K562 (cell line): ENCODE results near the gene RYK. TPM values are rescaled to one million over a fixed set of nuclear protein-coding genes. Genes with fewer than 3 reads are reported as not detected.

Experiments
- ATAC-seq: fragments of 200-7000 bp; cut with Tn5 transposase; 3 replicates; pipeline ENCODE4 v1.9.1; 2020; ENCODE audit warnings: moderate library complexity
- BruUV-seq: library from RNA; stranded (reverse); fragments of 400-500 nt; replicated peaks from 2 replicates; lab custom pipeline; 2021; lab: Mats Ljungman, UMichigan
- CTCF ChIA-PET: fragments of 300-600 bp; formaldehyde crosslinking; extraction: SDS; loops from one replicate; lab custom pipeline; 2021; ENCODE audit warnings: low intra/inter-chr PET ratio; lab: Yijun Ruan, JAX
- POLR2A ChIA-PET: fragments of 300-600, 350-650 bp; sonication (Branson Sonifier 250); formaldehyde crosslinking; extraction: SDS; loops from one replicate; lab custom pipeline; 2021; ENCODE audit warnings: antibody characterized with exemption, inconsistent platforms; lab: Yijun Ruan, JAX
- DNase-seq, 4 experiments: peaks; one replicate each; pipeline versions ENCODE4 v3.0.0 to v3.0.0-alpha.2; 2011 to 2018; ENCODE audit warnings: low spot score in 3 of 4, mixed read lengths in 3 of 4; ENCODE audit errors: extremely low read depth in 1 of 4
- FAIRE-seq: peaks from 2 replicates; lab custom pipeline; 2011; peaks lifted over from hg19 to GRCh38; lab: Jason Lieb, UNC
- H2AFZ ChIP-seq: 2 replicates; pipeline ENCODE4 v1.6.0; 2011; ENCODE audit warnings: low read depth, low read length, control low read depth, inconsistent platforms
- H3K27ac ChIP-seq: fragments of 200-600 bp; 3 replicates; pipeline ENCODE4 v1.8.0; 2011; ENCODE audit warnings: low read depth, mild to moderate bottlenecking, control low read depth, inconsistent platforms, low read length, moderate library complexity, mixed read lengths; ENCODE audit errors: extremely low read depth
- H3K27me3 ChIP-seq, 2 experiments: fragments of 300-600 bp in 1 of 2; 2 replicates in 1 of 2; 3 replicates in 1 of 2; pipeline versions ENCODE4 v1.6.0 to v1.8.0; 2011; ENCODE audit warnings: inconsistent platforms in 2 of 2, low read length in 2 of 2, mild to moderate bottlenecking in 1 of 2, mixed read lengths in 1 of 2, moderate library complexity in 1 of 2; ENCODE audit not compliant: control insufficient read depth in 2 of 2, insufficient read depth in 2 of 2
- H3K36me3 ChIP-seq: fragments of 300-600 bp; 3 replicates; pipeline ENCODE4 v1.8.0; 2011; ENCODE audit warnings: mild to moderate bottlenecking, low read length, inconsistent platforms; ENCODE audit not compliant: control insufficient read depth, insufficient read depth
- H3K4me1 ChIP-seq, 2 experiments: fragments of 200-600 bp in 1 of 2; replicated peaks in 1 of 2; 2 replicates in 1 of 2; 3 replicates in 1 of 2; pipeline versions ENCODE4 v1.5.1 to v1.8.0; 2011; ENCODE audit warnings: inconsistent platforms in 2 of 2, low read length in 2 of 2, mild to moderate bottlenecking in 1 of 2, mixed read lengths in 1 of 2, moderate library complexity in 1 of 2; ENCODE audit not compliant: control insufficient read depth in 2 of 2, insufficient read depth in 2 of 2
- H3K4me2 ChIP-seq: 2 replicates; pipeline ENCODE4 v1.6.1; 2011; ENCODE audit warnings: low read length, control low read depth, inconsistent platforms, mixed read lengths; ENCODE audit not compliant: insufficient read depth
- H3K4me3 ChIP-seq: fragments of 200-600 bp; sonication (generic), shearing (Covaris generic); 2 replicates; pipeline ENCODE4 v1.5.1; 2016; ENCODE audit warnings: control low read depth, inconsistent platforms
- H3K79me2 ChIP-seq: fragments of 200-600 bp; 3 replicates; pipeline ENCODE4 v1.8.0; 2011; ENCODE audit warnings: low read length, inconsistent platforms; ENCODE audit not compliant: control insufficient read depth, insufficient read depth
- H3K9ac ChIP-seq, 2 experiments: 2 replicates each; pipeline versions ENCODE4 v1.6.0 to v1.6.1; 2011; ENCODE audit warnings: low read depth in 2 of 2, low read length in 2 of 2, control low read depth in 1 of 2, inconsistent platforms in 1 of 2, mild to moderate bottlenecking in 1 of 2, mixed read lengths in 1 of 2; ENCODE audit not compliant: insufficient read depth in 1 of 2
- H3K9me1 ChIP-seq: one replicate; pipeline ENCODE4 v1.6.0; 2011; ENCODE audit warnings: inconsistent platforms, mild to moderate bottlenecking, low read length, moderate library complexity; ENCODE audit not compliant: control insufficient read depth, insufficient read depth
- H3K9me3 ChIP-seq: replicated peaks from 2 replicates; pipeline ENCODE4 v1.5.1; 2011; ENCODE audit warnings: low read depth, low read length, inconsistent platforms; ENCODE audit not compliant: control insufficient read depth, insufficient read depth
- H4K20me1 ChIP-seq: replicated peaks from 2 replicates; pipeline ENCODE4 v1.6.1; 2011; ENCODE audit warnings: low read length, inconsistent platforms, mixed read lengths; ENCODE audit not compliant: control insufficient read depth, insufficient read depth
- DIDO1 ChIP-seq: fragments of 450-650 bp; IDR thresholded peaks from 2 replicates; pipeline ENCODE4 v1.6.1; 2016; ENCODE audit warnings: low read depth, missing biosample characterization, missing genetic modification characterization
- ESRRB ChIP-seq: fragments of 250-450 bp; sonication (Bioruptor Pico); IDR thresholded peaks from 2 replicates; pipeline ENCODE4 v1.5.0; 2020; ENCODE audit warnings: mild to moderate bottlenecking, moderate library complexity, borderline replicate concordance
- GTF2F1 ChIP-seq: IDR thresholded peaks from 2 replicates; pipeline ENCODE4 v1.6.1; 2011; ENCODE audit warnings: low read depth, low read length, improper control_type of control experiment
- NFE2 ChIP-seq: IDR thresholded peaks from 2 replicates; pipeline ENCODE4 v1.6.1; 2014; ENCODE audit warnings: antibody characterized with exemption, low read depth
- SIN3A ChIP-seq, 2 experiments: fragments of 150-350 bp in 1 of 2; IDR thresholded peaks; 2 replicates each; pipeline ENCODE4 v1.6.1; 2011 to 2016; ENCODE audit warnings: borderline replicate concordance in 2 of 2, low read depth in 2 of 2, low read length in 2 of 2, mild to moderate bottlenecking in 2 of 2, moderate library complexity in 2 of 2; ENCODE audit not compliant: control insufficient read depth in 1 of 2
- WGBS: fragments of 100-300 bp; shearing (Covaris generic); methylation state at CpG from one replicate; pipeline ENCODE4 v1.1.6; 2016; ENCODE audit warnings: low coverage, mixed read lengths; ENCODE audit not compliant: insufficient coverage; ENCODE audit errors: missing lambda C conversion rate; 5-methylcytosine and 5-hydroxymethylcytosine counted together
- in situ Hi-C: fragments of 300-500 bp; cut with MboI; formaldehyde crosslinking; loops from 4 replicates; pipeline ENCODE4 v1.15.0; 2018; ENCODE audit warnings: inconsistent platforms, mixed read lengths
- intact Hi-C: fragments of 100-400 bp; cut with micrococcal nuclease; formaldehyde crosslinking; loops from 2 replicates; pipeline ENCODE4 v1.14.2; 2022
- polyA plus RNA-seq, 8 experiments: library from polyadenylated mRNA; depleted of rRNA in 4 of 8; stranded (reverse) in 5 of 8; unstranded in 3 of 8; fragments of >200 nt; fragmentation: Nextera tagmentation in 2 of 8; fragmentation: Illumina TruSeq in 1 of 8; extraction: Ambion mirVana in 2 of 8; extraction: Trizol in 1 of 8; gene quantifications; 2 replicates each; pipeline versions ENCODE4 v1.2.1 to v1.2.3, GENCODE V29; 2011 to 2014; ENCODE audit warnings: inconsistent platforms in 1 of 8, missing spikeins in 1 of 8
- total RNA-seq, 7 experiments: library from RNA; depleted of rRNA in 6 of 7; stranded (reverse); fragments of >200 nt in 6 of 7; fragmentation: Illumina TruSeq in 2 of 7; extraction: Trizol in 2 of 7; gene quantifications; 2 replicates each; pipeline versions ENCODE4 v1.2.1 to v1.2.3, GENCODE V29; 2011 to 2021; ENCODE audit warnings: low replicate concordance in 1 of 7
- TF ChIP-seq, protein P1 (sequence below), 2 experiments: IDR thresholded peaks; 2 replicates each; pipeline ENCODE4 v1.6.1; 2011; ENCODE audit warnings: borderline replicate concordance in 1 of 2, control low read depth in 1 of 2, low read depth in 1 of 2, low read length in 1 of 2, mild to moderate bottlenecking in 1 of 2, mixed read lengths in 1 of 2, moderate library complexity in 1 of 2; ENCODE audit not compliant: insufficient read depth in 1 of 2, insufficient read length in 1 of 2, poor library complexity in 1 of 2, severe bottlenecking in 1 of 2; ENCODE audit errors: extremely low read depth in 1 of 2
- TF ChIP-seq, protein P2 (sequence below): sonication (generic); formaldehyde crosslinking; IDR thresholded peaks from 2 replicates; pipeline ENCODE4 v1.4.0; 2020; ENCODE audit warnings: mild to moderate bottlenecking, missing genetic modification reagents
- TF ChIP-seq, protein P3 (sequence below): fragments of 250-450 bp; sonication (Bioruptor Pico); IDR thresholded peaks from 2 replicates; pipeline ENCODE4 v1.9.0; 2021; ENCODE audit warnings: mild to moderate bottlenecking
- TF ChIP-seq, protein P4 (sequence below): fragments of 250-450 bp; sonication (Bioruptor Pico); IDR thresholded peaks from 2 replicates; pipeline ENCODE4 v1.4.0; 2020
- TF ChIP-seq, protein P5 (sequence below): IDR thresholded peaks from 2 replicates; pipeline ENCODE4 v1.6.1; 2012; ENCODE audit warnings: low read depth, low read length, improper control_type of control experiment, borderline replicate concordance

The RYK gene
- total and polyA plus RNA-seq, 9 of the 15 experiments (the other 6 are each of a cell fraction or from before 2014, with no cell fraction given), result 4.2 to 29.5 (median 16.6) TPM

DNA sequence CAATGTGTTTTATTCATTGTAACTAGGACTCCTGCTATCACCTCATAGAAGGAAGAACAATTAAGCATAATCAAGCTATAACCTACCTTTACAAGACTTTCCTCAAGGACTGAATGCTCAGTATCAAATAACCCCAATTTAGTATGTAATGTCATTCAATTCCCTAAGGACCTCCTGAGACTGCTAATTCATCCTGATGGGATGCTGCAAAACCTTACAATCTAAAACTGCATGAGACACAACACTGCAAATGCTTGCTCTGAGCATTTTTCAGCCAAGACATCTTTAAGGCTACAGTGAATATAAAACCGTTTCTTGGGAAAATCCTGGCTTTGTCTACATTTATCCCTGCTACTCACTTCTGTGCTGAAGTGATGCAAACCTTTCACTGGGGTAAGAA is 69.9 kb downstream of the RYK start:
- no peak overlapping the region for H3K27ac ChIP-seq
- POLR2A ChIA-PET, result no interaction called here
- no peak overlapping the region for H2AFZ ChIP-seq
- no peaks in the 10 kb centered on the region for H3K4me1 ChIP-seq
- intact Hi-C loops (no loop called here), in situ Hi-C loops (no loop called here)
- no peak for ATAC-seq
- DNase-seq, result no peak
- H3K79me2 ChIP-seq, result no peaks in the 10 kb centered on the region
- peaks cover 4% of the 10 kb centered on the region; the same call in 2 of the 3 replicates for H3K36me3 ChIP-seq
- no peaks in the 10 kb centered on the region for H4K20me1 ChIP-seq
- no peaks in the 10 kb centered on the region for H3K9me1 ChIP-seq
- H3K27me3 ChIP-seq, result no peaks in the 10 kb centered on the region
- no peak overlapping the region for H3K4me2 ChIP-seq
- H3K9me3 ChIP-seq, result no peaks in the 10 kb centered on the region
- 70% methylated on average over 1 of the region's 1 CpG for WGBS
- no peak overlapping the region for H3K4me3 ChIP-seq
- CTCF ChIA-PET, result no interaction called here
- no TSS peak for BruUV-seq
- H3K9ac ChIP-seq, result no peak overlapping the region
- no peak for FAIRE-seq
- TF ChIP-seq NFE2 (no peak), SIN3A (IDR thresholded peaks at IDR 0.05; ENCODE audit: borderline replicate concordance in 2 of 2, control insufficient read depth in 1 of 2, low read depth in 2 of 2, low read length in 2 of 2) (no peak), GTF2F1 (no peak), ESRRB (no peak), DIDO1 (tag) (no peak)
- TF ChIP-seq, protein P1, sequence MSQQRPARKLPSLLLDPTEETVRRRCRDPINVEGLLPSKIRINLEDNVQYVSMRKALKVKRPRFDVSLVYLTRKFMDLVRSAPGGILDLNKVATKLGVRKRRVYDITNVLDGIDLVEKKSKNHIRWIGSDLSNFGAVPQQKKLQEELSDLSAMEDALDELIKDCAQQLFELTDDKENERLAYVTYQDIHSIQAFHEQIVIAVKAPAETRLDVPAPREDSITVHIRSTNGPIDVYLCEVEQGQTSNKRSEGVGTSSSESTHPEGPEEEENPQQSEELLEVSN (IDR thresholded peaks at IDR 0.05; ENCODE audit: borderline replicate concordance in 1 of 2, extremely low read depth in 1 of 2, insufficient read depth in 1 of 2, insufficient read length in 1 of 2, low read depth in 1 of 2, low read length in 1 of 2, poor library complexity in 1 of 2, severe bottlenecking in 1 of 2), result no peak
- TF ChIP-seq, protein P2, sequence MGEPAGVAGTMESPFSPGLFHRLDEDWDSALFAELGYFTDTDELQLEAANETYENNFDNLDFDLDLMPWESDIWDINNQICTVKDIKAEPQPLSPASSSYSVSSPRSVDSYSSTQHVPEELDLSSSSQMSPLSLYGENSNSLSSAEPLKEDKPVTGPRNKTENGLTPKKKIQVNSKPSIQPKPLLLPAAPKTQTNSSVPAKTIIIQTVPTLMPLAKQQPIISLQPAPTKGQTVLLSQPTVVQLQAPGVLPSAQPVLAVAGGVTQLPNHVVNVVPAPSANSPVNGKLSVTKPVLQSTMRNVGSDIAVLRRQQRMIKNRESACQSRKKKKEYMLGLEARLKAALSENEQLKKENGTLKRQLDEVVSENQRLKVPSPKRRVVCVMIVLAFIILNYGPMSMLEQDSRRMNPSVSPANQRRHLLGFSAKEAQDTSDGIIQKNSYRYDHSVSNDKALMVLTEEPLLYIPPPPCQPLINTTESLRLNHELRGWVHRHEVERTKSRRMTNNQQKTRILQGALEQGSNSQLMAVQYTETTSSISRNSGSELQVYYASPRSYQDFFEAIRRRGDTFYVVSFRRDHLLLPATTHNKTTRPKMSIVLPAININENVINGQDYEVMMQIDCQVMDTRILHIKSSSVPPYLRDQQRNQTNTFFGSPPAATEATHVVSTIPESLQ (CRISPR knock-in tag), result no peak
- TF ChIP-seq, protein P3, sequence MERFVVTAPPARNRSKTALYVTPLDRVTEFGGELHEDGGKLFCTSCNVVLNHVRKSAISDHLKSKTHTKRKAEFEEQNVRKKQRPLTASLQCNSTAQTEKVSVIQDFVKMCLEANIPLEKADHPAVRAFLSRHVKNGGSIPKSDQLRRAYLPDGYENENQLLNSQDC (CRISPR knock-in tag), result no peak
- TF ChIP-seq, protein P4, sequence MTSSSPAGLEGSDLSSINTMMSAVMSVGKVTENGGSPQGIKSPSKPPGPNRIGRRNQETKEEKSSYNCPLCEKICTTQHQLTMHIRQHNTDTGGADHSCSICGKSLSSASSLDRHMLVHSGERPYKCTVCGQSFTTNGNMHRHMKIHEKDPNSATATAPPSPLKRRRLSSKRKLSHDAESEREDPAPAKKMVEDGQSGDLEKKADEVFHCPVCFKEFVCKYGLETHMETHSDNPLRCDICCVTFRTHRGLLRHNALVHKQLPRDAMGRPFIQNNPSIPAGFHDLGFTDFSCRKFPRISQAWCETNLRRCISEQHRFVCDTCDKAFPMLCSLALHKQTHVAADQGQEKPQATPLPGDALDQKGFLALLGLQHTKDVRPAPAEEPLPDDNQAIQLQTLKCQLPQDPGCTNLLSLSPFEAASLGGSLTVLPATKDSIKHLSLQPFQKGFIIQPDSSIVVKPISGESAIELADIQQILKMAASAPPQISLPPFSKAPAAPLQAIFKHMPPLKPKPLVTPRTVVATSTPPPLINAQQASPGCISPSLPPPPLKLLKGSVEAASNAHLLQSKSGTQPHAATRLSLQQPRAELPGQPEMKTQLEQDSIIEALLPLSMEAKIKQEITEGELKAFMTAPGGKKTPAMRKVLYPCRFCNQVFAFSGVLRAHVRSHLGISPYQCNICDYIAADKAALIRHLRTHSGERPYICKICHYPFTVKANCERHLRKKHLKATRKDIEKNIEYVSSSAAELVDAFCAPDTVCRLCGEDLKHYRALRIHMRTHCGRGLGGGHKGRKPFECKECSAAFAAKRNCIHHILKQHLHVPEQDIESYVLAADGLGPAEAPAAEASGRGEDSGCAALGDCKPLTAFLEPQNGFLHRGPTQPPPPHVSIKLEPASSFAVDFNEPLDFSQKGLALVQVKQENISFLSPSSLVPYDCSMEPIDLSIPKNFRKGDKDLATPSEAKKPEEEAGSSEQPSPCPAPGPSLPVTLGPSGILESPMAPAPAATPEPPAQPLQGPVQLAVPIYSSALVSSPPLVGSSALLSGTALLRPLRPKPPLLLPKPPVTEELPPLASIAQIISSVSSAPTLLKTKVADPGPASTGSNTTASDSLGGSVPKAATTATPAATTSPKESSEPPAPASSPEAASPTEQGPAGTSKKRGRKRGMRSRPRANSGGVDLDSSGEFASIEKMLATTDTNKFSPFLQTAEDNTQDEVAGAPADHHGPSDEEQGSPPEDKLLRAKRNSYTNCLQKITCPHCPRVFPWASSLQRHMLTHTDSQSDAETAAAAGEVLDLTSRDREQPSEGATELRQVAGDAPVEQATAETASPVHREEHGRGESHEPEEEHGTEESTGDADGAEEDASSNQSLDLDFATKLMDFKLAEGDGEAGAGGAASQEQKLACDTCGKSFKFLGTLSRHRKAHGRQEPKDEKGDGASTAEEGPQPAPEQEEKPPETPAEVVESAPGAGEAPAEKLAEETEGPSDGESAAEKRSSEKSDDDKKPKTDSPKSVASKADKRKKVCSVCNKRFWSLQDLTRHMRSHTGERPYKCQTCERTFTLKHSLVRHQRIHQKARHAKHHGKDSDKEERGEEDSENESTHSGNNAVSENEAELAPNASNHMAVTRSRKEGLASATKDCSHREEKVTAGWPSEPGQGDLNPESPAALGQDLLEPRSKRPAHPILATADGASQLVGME (CRISPR knock-in tag), result no peak
- TF ChIP-seq, protein P5, sequence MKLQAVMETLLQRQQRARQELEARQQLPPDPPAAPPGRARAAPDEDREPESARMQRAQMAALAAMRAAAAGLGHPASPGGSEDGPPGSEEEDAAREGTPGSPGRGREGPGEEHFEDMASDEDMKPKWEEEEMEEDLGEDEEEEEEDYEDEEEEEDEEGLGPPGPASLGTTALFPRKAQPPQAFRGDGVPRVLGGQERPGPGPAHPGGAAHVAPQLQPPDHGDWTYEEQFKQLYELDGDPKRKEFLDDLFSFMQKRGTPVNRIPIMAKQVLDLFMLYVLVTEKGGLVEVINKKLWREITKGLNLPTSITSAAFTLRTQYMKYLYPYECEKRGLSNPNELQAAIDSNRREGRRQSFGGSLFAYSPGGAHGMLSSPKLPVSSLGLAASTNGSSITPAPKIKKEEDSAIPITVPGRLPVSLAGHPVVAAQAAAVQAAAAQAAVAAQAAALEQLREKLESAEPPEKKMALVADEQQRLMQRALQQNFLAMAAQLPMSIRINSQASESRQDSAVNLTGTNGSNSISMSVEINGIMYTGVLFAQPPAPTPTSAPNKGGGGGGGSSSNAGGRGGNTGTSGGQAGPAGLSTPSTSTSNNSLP, result no peak
